WTC11 (cell line): Measurements from ENCODE around the gene NEK6. TPM values are rescaled to one million over a fixed set of nuclear protein-coding genes. Genes with fewer than 3 reads are reported as not detected.

Experiments
- ATAC-seq: fragments of 200-7000 bp; cut with Tn5 transposase; 2 replicates; pipeline ENCODE4 v1.10.0; 2021; ENCODE audit warnings: mild to moderate bottlenecking, moderate library complexity
- CTCF ChIA-PET: fragments of 300-600 bp; sonication (Branson Sonifier 250); formaldehyde crosslinking; loops from one replicate; lab custom pipeline; 2021; ENCODE audit warnings: antibody characterized with exemption; lab: Charles Lee
- POLR2A ChIA-PET: fragments of 350-600 bp; sonication (Branson Sonifier 250); formaldehyde crosslinking; loops from one replicate; lab custom pipeline; 2021; ENCODE audit warnings: antibody characterized with exemption; lab: Charles Lee
- DNase-seq: peaks from one replicate; pipeline ENCODE4 v3.0.0; 2021; ENCODE audit warnings: low spot score
- H3K27ac Mint-ChIP-seq: 2 replicates; pipeline ENCODE4 v1.8.0; 2021; ENCODE audit warnings: mixed read lengths
- H3K27me3 Mint-ChIP-seq: 2 replicates; pipeline ENCODE4 v1.8.0; 2021; ENCODE audit warnings: low read depth, mild to moderate bottlenecking, moderate library complexity, mixed read lengths
- H3K36me3 Mint-ChIP-seq: 2 replicates; pipeline ENCODE4 v1.8.0; 2021; ENCODE audit warnings: mixed read lengths
- H3K4me1 Mint-ChIP-seq: 2 replicates; pipeline ENCODE4 v1.8.0; 2022; ENCODE audit warnings: mixed read lengths
- H3K4me3 Mint-ChIP-seq: 2 replicates; pipeline ENCODE4 v1.8.0; 2021; ENCODE audit warnings: mild to moderate bottlenecking, moderate library complexity, mixed read lengths
- H3K9me3 Mint-ChIP-seq: 2 replicates; pipeline ENCODE4 v1.8.0; 2021; ENCODE audit warnings: mixed read lengths
- ATF1 ChIP-seq: sonication (generic); formaldehyde crosslinking; IDR thresholded peaks from 2 replicates; pipeline ENCODE4 v1.8.1; 2023; ENCODE audit warnings: mild to moderate bottlenecking, moderate library complexity, missing genetic modification reagents
- IRF2 ChIP-seq: sonication (generic); formaldehyde crosslinking; IDR thresholded peaks from 2 replicates; pipeline ENCODE4 v1.8.0; 2022; ENCODE audit warnings: low read depth, missing genetic modification reagents, borderline replicate concordance
- JUN ChIP-seq: sonication (generic); formaldehyde crosslinking; IDR thresholded peaks from 2 replicates; pipeline ENCODE4 v1.8.0; 2023; ENCODE audit warnings: mild to moderate bottlenecking, missing genetic modification reagents
- KAT7 ChIP-seq: sonication (generic); formaldehyde crosslinking; IDR thresholded peaks from 2 replicates; pipeline ENCODE4 v1.8.1; 2023; ENCODE audit warnings: missing genetic modification reagents, mild to moderate bottlenecking, borderline replicate concordance
- MXD4 ChIP-seq: fragments of 250-450 bp; sonication (Bioruptor Pico); IDR thresholded peaks from 2 replicates; pipeline ENCODE4 v1.8.0; 2021; ENCODE audit warnings: mild to moderate bottlenecking, moderate library complexity, borderline replicate concordance
- NR2C2 ChIP-seq: sonication (generic); formaldehyde crosslinking; IDR thresholded peaks from 2 replicates; pipeline ENCODE4 v1.8.0; 2022; ENCODE audit warnings: mild to moderate bottlenecking, missing genetic modification reagents
- RELA ChIP-seq: sonication (generic); formaldehyde crosslinking; IDR thresholded peaks from 2 replicates; pipeline ENCODE4 v1.8.1; 2022; ENCODE audit warnings: missing genetic modification reagents, mild to moderate bottlenecking, borderline replicate concordance
- RORB ChIP-seq: fragments of 250-450 bp; sonication (Bioruptor Pico); IDR thresholded peaks from 2 replicates; pipeline ENCODE4 v1.9.0; 2021; ENCODE audit warnings: mild to moderate bottlenecking
- SMAD4 ChIP-seq: sonication (generic); formaldehyde crosslinking; IDR thresholded peaks from 2 replicates; pipeline ENCODE4 v1.8.0; 2022; ENCODE audit warnings: mild to moderate bottlenecking, missing genetic modification reagents
- TEAD1 ChIP-seq: sonication (generic); formaldehyde crosslinking; IDR thresholded peaks from 2 replicates; pipeline ENCODE4 v1.8.0; 2022; ENCODE audit warnings: mild to moderate bottlenecking, missing genetic modification reagents
- total RNA-seq: library from RNA; stranded (reverse); gene quantifications from 3 replicates; pipeline ENCODE4 v1.2.3, GENCODE V29; 2021
- TF ChIP-seq, protein P1 (sequence below): sonication (generic); formaldehyde crosslinking; IDR thresholded peaks from 2 replicates; pipeline ENCODE4 v1.8.1; 2022; ENCODE audit warnings: low read depth, missing genetic modification reagents, borderline replicate concordance
- TF ChIP-seq, protein P2 (sequence below): sonication (generic); formaldehyde crosslinking; IDR thresholded peaks from 2 replicates; pipeline ENCODE4 v1.8.1; 2022; ENCODE audit warnings: low read depth, mild to moderate bottlenecking, moderate library complexity, missing genetic modification reagents, borderline replicate concordance
- TF ChIP-seq, protein P3 (sequence below): sonication (generic); formaldehyde crosslinking; IDR thresholded peaks from 2 replicates; pipeline ENCODE4 v1.8.1; 2022; ENCODE audit warnings: mild to moderate bottlenecking, moderate library complexity, missing genetic modification reagents
- TF ChIP-seq, protein P4 (sequence below): sonication (generic); formaldehyde crosslinking; IDR thresholded peaks from 2 replicates; pipeline ENCODE4 v1.8.1; 2023; ENCODE audit warnings: mild to moderate bottlenecking, missing genetic modification reagents, borderline replicate concordance
- TF ChIP-seq, protein P5 (sequence below): sonication (generic); formaldehyde crosslinking; IDR thresholded peaks from 2 replicates; pipeline ENCODE4 v1.8.0; 2022; ENCODE audit warnings: mild to moderate bottlenecking, missing genetic modification reagents
- TF ChIP-seq, protein P6 (sequence below): sonication (generic); formaldehyde crosslinking; IDR thresholded peaks from 2 replicates; pipeline ENCODE4 v1.8.0; 2022; ENCODE audit warnings: mild to moderate bottlenecking, missing genetic modification reagents
- TF ChIP-seq, protein P7 (sequence below): sonication (generic); formaldehyde crosslinking; IDR thresholded peaks from 2 replicates; pipeline ENCODE4 v1.8.1; 2023; ENCODE audit warnings: mild to moderate bottlenecking, missing genetic modification reagents, moderate library complexity
- TF ChIP-seq, protein P8 (sequence below): sonication (generic); formaldehyde crosslinking; IDR thresholded peaks from 2 replicates; pipeline ENCODE4 v1.8.0; 2023; ENCODE audit warnings: missing genetic modification reagents, mild to moderate bottlenecking, borderline replicate concordance
- TF ChIP-seq, protein P9 (sequence below): fragments of 250-450 bp; sonication (Bioruptor Pico); IDR thresholded peaks from 2 replicates; pipeline ENCODE4 v1.9.0; 2021; ENCODE audit warnings: mild to moderate bottlenecking

Gene NEK6
- total RNA-seq, 1 experiment from 2014 or later, result 23.0 TPM

DNA sequence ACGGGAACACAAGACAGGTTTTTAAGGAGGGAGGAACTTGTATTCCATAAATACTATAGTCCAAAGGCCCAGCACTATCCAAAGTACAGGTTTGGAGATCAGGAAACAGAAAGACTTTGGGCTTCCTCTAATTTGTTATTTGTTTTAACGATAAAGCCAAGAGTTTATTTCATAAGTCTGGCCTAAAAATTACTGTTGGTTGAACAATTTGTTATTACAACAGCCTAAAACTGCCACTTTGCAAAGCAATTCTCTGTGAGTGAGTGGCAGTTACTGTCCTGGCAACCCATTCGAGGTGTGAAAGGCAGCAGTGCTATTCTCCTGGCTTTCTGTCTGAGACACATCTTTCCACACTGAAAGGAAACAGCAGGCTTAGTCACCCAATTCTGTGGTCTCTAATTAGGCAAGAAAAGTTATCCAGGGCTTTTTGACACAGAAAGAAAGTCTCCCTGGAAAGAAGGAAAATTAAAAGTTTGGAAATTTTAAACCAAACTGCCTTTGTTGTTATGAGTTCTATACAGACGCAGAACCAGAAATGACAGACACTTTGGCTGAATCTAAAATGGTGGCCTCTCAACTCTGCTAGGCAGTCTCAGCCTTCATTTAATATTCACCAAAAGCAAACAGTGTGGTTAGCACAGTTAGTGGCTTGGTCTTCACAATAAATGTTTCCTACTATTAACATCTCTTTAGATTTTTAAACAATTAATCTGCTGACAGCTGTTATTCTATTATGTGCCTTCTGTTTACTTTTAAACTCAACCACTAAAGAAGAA, 123.6 kb downstream of the NEK6 start:
- no peak overlapping the region for H3K27ac Mint-ChIP-seq
- H3K27me3 Mint-ChIP-seq, result no peaks in the 10 kb centered on the region
- no peaks in the 10 kb centered on the region for H3K9me3 Mint-ChIP-seq
- H3K4me1 Mint-ChIP-seq, result peaks cover 8% of the 10 kb centered on the region
- TF ChIP-seq RELA (CRISPR knock-in tag), result no peak
- TF ChIP-seq, protein P1, sequence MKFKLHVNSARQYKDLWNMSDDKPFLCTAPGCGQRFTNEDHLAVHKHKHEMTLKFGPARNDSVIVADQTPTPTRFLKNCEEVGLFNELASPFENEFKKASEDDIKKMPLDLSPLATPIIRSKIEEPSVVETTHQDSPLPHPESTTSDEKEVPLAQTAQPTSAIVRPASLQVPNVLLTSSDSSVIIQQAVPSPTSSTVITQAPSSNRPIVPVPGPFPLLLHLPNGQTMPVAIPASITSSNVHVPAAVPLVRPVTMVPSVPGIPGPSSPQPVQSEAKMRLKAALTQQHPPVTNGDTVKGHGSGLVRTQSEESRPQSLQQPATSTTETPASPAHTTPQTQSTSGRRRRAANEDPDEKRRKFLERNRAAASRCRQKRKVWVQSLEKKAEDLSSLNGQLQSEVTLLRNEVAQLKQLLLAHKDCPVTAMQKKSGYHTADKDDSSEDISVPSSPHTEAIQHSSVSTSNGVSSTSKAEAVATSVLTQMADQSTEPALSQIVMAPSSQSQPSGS, result no peak
- no peak for TF ChIP-seq JUN (CRISPR knock-in tag)
- TF ChIP-seq, protein P2, sequence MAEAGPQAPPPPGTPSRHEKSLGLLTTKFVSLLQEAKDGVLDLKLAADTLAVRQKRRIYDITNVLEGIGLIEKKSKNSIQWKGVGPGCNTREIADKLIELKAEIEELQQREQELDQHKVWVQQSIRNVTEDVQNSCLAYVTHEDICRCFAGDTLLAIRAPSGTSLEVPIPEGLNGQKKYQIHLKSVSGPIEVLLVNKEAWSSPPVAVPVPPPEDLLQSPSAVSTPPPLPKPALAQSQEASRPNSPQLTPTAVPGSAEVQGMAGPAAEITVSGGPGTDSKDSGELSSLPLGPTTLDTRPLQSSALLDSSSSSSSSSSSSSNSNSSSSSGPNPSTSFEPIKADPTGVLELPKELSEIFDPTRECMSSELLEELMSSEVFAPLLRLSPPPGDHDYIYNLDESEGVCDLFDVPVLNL (CRISPR knock-in tag), result no peak
- TF ChIP-seq, protein P3, sequence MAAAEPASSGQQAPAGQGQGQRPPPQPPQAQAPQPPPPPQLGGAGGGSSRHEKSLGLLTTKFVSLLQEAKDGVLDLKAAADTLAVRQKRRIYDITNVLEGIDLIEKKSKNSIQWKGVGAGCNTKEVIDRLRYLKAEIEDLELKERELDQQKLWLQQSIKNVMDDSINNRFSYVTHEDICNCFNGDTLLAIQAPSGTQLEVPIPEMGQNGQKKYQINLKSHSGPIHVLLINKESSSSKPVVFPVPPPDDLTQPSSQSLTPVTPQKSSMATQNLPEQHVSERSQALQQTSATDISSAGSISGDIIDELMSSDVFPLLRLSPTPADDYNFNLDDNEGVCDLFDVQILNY, result no peak
- no peak for TF ChIP-seq KAT7 (CRISPR knock-in tag)
- TF ChIP-seq, protein P4, sequence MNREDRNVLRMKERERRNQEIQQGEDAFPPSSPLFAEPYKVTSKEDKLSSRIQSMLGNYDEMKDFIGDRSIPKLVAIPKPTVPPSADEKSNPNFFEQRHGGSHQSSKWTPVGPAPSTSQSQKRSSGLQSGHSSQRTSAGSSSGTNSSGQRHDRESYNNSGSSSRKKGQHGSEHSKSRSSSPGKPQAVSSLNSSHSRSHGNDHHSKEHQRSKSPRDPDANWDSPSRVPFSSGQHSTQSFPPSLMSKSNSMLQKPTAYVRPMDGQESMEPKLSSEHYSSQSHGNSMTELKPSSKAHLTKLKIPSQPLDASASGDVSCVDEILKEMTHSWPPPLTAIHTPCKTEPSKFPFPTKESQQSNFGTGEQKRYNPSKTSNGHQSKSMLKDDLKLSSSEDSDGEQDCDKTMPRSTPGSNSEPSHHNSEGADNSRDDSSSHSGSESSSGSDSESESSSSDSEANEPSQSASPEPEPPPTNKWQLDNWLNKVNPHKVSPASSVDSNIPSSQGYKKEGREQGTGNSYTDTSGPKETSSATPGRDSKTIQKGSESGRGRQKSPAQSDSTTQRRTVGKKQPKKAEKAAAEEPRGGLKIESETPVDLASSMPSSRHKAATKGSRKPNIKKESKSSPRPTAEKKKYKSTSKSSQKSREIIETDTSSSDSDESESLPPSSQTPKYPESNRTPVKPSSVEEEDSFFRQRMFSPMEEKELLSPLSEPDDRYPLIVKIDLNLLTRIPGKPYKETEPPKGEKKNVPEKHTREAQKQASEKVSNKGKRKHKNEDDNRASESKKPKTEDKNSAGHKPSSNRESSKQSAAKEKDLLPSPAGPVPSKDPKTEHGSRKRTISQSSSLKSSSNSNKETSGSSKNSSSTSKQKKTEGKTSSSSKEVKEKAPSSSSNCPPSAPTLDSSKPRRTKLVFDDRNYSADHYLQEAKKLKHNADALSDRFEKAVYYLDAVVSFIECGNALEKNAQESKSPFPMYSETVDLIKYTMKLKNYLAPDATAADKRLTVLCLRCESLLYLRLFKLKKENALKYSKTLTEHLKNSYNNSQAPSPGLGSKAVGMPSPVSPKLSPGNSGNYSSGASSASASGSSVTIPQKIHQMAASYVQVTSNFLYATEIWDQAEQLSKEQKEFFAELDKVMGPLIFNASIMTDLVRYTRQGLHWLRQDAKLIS (CRISPR knock-in tag), result no peak
- TF ChIP-seq TEAD1, result no peak
- TF ChIP-seq, protein P5, sequence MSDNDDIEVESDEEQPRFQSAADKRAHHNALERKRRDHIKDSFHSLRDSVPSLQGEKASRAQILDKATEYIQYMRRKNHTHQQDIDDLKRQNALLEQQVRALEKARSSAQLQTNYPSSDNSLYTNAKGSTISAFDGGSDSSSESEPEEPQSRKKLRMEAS (CRISPR knock-in tag), result no peak
- TF ChIP-seq, protein P6, sequence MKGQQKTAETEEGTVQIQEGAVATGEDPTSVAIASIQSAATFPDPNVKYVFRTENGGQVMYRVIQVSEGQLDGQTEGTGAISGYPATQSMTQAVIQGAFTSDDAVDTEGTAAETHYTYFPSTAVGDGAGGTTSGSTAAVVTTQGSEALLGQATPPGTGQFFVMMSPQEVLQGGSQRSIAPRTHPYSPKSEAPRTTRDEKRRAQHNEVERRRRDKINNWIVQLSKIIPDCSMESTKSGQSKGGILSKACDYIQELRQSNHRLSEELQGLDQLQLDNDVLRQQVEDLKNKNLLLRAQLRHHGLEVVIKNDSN (CRISPR knock-in tag), result no peak
- no peak for TF ChIP-seq IRF2
- TF ChIP-seq SMAD4, result no peak
- TF ChIP-seq, protein P7, sequence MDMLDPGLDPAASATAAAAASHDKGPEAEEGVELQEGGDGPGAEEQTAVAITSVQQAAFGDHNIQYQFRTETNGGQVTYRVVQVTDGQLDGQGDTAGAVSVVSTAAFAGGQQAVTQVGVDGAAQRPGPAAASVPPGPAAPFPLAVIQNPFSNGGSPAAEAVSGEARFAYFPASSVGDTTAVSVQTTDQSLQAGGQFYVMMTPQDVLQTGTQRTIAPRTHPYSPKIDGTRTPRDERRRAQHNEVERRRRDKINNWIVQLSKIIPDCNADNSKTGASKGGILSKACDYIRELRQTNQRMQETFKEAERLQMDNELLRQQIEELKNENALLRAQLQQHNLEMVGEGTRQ, result no peak
- TF ChIP-seq NR2C2 (CRISPR knock-in tag), result no peak
- no peak for TF ChIP-seq RORB (CRISPR knock-in tag)
- TF ChIP-seq, protein P8, sequence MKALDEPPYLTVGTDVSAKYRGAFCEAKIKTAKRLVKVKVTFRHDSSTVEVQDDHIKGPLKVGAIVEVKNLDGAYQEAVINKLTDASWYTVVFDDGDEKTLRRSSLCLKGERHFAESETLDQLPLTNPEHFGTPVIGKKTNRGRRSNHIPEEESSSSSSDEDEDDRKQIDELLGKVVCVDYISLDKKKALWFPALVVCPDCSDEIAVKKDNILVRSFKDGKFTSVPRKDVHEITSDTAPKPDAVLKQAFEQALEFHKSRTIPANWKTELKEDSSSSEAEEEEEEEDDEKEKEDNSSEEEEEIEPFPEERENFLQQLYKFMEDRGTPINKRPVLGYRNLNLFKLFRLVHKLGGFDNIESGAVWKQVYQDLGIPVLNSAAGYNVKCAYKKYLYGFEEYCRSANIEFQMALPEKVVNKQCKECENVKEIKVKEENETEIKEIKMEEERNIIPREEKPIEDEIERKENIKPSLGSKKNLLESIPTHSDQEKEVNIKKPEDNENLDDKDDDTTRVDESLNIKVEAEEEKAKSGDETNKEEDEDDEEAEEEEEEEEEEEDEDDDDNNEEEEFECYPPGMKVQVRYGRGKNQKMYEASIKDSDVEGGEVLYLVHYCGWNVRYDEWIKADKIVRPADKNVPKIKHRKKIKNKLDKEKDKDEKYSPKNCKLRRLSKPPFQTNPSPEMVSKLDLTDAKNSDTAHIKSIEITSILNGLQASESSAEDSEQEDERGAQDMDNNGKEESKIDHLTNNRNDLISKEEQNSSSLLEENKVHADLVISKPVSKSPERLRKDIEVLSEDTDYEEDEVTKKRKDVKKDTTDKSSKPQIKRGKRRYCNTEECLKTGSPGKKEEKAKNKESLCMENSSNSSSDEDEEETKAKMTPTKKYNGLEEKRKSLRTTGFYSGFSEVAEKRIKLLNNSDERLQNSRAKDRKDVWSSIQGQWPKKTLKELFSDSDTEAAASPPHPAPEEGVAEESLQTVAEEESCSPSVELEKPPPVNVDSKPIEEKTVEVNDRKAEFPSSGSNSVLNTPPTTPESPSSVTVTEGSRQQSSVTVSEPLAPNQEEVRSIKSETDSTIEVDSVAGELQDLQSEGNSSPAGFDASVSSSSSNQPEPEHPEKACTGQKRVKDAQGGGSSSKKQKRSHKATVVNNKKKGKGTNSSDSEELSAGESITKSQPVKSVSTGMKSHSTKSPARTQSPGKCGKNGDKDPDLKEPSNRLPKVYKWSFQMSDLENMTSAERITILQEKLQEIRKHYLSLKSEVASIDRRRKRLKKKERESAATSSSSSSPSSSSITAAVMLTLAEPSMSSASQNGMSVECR, result no peak
- TF ChIP-seq, protein P9, sequence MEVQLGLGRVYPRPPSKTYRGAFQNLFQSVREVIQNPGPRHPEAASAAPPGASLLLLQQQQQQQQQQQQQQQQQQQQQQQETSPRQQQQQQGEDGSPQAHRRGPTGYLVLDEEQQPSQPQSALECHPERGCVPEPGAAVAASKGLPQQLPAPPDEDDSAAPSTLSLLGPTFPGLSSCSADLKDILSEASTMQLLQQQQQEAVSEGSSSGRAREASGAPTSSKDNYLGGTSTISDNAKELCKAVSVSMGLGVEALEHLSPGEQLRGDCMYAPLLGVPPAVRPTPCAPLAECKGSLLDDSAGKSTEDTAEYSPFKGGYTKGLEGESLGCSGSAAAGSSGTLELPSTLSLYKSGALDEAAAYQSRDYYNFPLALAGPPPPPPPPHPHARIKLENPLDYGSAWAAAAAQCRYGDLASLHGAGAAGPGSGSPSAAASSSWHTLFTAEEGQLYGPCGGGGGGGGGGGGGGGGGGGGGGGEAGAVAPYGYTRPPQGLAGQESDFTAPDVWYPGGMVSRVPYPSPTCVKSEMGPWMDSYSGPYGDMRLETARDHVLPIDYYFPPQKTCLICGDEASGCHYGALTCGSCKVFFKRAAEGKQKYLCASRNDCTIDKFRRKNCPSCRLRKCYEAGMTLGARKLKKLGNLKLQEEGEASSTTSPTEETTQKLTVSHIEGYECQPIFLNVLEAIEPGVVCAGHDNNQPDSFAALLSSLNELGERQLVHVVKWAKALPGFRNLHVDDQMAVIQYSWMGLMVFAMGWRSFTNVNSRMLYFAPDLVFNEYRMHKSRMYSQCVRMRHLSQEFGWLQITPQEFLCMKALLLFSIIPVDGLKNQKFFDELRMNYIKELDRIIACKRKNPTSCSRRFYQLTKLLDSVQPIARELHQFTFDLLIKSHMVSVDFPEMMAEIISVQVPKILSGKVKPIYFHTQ, result no peak
- no peak for TF ChIP-seq ATF1 (CRISPR knock-in tag)
- no peak for TF ChIP-seq MXD4 (CRISPR knock-in tag)
- no peak overlapping the region for H3K4me3 Mint-ChIP-seq
- ChIA-PET CTCF (no interaction called here), POLR2A (no interaction called here)
- H3K36me3 Mint-ChIP-seq, result peaks cover 10% of the 10 kb centered on the region
- no peak for ATAC-seq
- DNase-seq, result no peak
